Measurements from ENCODE around the gene CDR2L. TPM values are rescaled to one million over a fixed set of nuclear protein-coding genes. Genes with fewer than 3 reads are reported as not detected.
"Not testable (repeated sequence)": the region's sequence is repeated elsewhere in the genome, so short reads cannot be mapped to it uniquely, and the experiment has no call there.

CDR2L gene
- total RNA-seq, 1 donor from 2014 or later, result 3.6 TPM

DNA sequence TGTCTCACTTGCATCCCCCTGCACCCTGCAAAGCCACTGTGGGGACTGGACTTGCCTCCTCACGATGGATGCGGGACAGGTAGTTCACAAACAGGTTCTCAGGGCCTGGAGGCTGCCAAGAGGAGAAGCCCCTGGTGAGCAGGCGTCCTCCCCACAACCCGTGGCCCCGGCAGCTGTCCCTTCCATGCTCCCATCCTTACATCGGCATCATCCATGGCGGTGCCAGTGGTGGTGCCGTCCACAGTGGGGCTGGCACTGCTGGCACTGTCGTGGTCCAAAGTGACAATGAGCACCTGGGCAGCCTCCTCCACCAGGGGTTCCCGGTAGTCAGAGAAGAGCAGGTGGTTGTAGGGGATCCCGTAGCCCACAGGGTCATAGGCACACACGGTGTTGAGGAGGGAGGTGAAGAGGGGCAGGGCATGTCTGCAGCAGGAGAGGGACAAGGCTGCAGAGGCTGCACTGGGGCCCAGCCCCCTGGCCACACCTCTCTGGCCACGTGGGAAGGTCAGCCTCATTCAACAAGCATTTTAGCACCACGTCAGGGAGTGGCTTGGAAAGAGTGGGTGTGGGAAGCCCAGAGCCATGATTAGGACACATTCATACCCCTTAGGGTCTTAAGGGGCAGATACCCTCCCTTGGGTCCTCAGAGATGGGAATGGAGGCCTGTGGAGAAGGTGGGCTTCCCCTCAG is 27.5 kb upstream of the CDR2L start:
- DNase-seq, result no peak

DNA sequence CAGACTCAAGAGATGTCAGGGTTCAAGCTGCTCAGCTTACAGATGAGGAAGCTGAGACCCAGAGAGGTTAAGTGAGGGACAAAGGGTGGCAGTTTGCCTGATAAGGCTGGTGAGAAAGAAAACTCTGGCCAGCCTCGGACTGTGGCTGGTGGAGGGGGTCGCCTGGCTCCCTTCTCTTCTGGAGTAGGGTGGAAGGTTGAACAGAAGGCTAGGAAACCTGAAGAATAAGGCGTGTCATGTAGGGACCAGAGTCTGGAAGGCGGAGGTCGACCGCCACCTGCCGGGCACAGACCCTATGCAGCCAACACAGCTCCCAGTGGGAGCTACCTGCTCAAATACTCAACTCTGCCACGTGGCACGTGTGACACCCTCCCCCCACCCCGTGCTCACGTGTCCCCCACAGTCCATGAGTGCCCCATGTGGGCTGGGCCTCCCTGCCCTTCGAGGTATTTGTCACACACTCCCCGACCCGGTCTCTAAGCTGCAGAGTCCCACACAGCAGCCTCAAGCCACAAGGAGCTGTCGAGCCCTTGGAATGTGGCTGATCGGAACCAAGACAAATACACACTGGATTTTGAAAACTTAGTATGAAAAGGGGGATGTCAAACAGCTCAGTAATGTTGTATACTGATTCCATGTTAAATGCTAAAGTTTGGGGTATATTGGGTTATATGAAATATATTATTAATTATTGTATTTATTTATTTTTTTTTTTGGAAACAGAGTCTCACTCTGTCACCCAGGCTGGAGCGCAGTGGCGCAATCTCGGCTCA is 26.7 kb upstream of the CDR2L start:
- DNase-seq, result no peak

DNA sequence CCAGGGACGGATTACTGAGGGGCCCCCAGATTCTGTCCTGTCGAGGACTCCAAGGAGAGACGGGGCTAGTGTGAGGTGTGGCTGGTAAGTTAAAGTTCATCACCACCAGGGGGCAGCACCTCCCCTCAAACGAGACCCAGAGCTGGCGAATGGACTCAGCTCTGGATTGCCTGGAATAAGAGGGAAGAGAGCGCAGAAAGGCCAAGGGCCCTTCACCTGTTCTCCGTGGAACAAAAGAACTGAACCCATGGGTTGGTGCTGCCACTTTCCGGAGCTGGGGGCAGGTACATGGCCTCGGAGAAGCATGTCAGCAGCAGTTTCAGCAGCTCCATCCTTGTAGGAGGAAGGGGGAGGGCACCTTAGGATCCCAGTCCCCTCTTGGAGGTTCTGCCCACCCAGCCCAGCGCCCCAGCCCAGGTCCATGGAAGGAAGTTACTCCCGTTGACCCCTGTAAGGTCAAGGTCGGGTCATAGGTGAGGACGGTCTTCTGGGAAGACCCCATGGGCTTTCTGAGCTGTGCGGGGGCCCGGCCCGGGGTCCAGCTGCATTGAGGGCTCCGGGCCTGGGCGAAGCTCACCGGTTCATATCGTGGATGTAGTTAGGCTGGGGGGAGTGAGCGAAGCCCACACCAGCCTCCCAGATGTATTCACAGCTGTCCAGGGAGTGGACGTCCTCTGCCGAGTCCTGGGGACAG is 25.6 kb upstream of the CDR2L start:
- peak; percentile 47 for DNase-seq

DNA sequence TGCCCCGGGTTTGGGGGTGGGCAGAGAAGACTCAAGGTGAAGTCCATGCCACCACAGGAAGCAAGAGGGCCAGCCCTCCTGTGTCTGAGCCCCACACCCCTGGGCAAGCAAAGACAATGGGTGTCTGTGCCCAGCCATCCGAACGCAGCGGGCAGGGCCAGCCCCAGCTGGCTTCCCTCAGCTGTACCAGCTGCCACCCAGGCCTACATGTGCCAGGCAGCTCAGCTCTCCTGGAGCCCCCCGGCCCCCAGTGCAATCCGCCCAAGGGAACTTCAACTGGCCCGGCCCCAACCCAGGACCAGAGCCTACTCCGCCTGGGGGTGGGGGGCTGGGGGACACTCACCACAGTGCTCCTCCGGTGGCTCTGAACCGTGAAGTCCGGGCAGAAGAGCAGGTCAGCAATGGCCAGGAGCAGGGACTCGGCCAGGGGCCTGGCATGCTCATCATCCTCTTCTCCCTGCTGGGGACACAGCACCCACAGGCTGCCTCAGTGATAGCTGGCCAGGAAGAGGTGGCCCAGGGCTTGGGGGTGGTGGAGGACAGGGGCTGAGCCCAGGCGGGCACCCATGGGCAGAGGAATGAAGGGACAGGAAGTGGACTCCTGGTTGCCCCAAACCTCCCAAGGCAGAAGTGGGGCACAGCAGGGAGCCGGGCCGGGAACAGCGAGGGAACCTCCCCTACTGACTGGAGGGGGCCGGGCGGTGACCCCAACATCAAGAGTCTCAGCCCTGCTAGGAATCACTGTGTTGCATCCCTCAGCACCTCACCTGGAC is 24.6 kb upstream of the CDR2L start:
- no peak for DNase-seq

DNA sequence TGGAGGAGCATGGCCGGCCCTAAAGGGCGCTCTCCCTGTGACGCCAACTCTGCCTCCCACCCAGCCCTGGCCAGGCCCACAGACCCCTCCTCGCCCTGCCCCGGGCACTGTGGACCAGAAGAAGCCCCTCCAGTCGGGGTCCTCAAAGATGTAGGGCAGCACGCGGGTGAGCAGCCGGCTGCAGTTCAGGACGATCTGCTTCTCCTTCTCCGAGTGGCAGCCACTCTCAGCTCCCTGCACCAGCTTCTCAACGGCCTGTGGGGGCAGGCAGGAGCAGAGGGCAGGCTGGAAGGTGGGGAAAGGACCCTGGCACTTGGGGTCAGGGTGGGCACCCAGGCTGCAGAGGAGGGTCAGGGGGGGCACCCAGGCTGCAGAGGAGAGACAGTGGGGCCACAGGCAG is 23.8 kb upstream of the CDR2L start:
- DNase-seq, result no peak

DNA sequence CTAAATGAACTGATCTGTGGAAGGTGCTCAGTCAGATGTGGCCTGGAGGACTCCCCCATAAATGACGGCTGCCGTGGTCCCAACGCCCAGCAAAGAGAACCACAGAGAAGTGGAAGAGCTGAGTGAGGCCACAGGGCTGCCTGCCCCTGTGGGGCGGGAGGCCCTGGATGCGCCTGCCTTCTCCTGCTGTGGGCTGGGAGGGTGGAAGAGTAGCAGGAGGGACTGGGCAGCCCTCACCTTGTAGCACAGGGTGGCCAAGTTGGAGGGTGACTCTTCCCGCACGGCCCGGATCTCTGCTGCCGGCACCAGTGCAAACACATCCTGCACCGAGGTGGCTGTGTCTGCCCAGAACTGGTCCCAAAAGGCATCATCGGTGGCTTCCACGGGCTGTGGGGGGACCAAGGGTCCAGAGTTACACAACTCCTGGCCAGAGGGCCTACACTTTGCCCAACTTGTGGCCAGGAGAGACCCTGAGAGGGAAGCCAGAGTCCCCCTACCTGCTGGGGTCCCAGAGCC is 23.1 kb upstream of the CDR2L start:
- no peak for DNase-seq

DNA sequence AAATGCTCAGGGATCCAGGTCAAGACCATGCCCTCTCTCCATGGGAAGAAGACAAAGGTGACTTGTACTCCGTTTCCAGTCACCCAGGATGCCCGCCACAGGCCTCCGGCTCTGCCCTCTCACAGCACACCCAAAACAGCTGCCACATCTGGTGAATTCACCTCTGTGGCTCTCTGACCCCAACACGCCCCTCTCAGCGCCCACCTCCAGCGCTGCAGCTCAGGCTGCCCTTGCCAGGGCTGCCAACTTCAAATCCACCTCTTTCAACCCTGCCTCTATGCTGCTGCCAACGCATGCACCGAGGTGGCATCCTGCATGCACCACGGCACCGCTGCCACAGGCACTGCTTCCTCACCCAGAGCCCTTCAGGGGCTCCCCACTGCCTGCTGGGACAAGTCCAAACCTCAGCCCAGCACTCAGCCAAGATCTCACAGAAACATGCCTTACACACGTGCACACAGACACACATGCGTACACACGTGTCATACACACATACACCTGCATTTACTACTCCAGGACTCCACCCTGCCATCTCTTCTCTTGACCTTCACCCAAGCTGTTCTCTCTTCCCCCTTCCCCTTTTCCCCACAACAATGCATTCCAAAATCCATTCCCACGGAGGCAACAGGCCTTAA is 22.3 kb upstream of the CDR2L start:
- DNase-seq, result no peak

DNA sequence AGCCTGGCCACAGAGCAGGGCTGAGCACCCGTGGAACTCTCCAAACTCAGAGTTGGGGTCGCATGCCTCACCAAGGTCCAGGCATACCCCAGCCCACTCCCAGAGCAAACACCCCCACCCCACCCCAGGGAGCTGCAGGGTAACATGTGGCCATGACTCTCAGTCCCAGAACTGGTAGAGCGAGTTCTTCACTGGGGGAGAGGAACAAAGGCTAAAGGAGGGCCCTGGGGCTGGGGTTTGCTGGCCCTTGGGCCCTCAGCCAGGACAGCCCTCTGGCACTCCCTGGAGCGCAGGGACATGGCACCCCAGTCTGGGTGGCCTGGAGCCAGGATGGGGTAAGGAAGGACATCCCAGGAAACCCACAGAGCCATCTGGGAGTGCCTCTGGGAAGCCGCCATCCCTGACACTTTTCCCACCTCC is 19.1 kb upstream of the CDR2L start:
- DNase-seq, result no peak

DNA sequence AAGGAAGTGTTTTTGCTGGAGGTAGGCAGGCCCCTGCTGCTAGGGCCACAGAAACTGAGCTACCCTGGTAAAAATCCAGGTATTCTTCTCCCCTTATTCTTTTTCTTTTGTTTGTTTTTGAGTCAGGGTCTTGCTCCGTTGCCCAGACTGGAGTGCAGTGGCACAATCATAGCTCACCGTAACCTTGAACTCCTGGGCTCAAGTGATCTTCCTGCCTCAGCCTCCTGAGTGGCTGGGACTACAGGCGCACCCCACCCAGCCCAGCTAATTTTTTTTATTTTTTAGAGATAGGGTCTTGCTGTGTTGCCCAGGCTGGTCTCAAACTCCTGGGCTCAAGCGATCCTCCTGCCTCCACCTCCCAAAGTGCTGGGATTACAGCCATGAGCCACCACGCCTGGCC is 17.9 kb upstream of the CDR2L start:
- DNase-seq, result not testable (repeated sequence)

DNA sequence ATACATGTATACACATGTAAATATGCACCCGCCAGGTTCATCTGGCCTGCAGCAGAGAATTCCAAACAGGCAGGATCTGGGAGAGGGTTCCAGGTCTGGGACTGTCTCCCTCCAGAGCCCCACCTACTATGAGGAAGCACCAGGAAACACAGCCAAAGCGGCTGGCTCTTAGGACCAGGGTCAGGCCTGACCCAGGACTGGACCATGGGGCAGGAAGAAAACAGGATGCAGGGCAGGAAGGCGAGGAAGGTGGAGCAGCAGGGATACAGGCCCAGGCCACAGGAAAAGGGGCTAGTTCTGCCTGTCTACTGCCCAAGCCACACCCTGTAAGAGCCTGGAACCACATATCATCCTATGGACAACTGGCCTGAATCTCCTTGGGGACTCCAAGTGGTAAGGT is 17.0 kb upstream of the CDR2L start:
- DNase-seq, result no peak

DNA sequence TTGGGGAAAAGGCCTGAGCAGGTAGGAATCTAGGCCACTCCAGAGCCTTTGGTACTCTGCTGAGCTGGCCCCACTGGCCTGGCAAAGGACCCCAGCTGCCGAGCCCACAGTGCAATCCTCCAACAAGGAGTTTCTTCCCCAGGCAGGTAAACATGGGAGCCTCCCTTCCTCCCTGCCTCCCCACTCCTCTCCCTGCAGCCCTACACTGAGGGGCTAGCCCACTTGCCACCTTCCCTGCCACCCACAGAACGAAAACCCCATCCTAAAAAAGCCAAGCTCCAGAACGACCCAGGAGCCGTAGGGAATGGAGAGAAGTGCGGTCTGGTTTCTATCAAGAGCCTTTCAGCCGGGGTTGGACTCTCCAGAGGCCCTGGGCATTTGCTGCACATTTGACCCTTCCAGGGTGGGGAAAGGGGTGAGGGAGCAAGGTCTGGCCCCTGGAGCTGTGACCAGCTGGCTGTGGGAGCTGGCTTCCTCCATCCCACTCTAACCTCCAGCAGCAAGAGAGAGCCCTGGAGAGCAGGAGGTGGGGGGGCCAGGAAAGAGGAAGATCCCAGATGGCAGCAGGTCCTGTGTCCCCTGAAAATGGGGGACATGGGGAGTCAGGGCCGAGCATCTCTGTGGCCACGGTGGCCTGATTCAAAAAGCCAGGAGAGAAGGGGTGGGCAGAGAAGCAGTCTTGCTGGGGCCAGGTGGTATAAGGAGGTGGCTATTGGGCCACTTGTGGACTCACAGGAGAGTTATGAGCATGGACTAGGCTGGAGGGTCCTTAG is 16.2 kb upstream of the CDR2L start:
- DNase-seq, result no peak

DNA sequence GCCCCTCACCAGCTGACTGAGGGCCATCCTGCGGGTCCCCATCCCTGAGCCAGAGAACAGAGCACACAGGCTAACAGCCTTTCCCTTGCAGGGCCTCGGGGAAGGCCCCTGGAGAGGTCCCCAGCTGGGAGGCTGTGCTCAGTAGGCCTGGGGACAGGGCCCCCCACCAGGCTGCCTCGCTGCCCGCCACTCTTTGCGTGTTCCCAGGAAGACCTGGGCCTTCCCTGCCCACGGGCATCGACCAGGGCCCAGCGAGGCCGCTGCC is 15.7 kb upstream of the CDR2L start:
- no peak for DNase-seq

DNA sequence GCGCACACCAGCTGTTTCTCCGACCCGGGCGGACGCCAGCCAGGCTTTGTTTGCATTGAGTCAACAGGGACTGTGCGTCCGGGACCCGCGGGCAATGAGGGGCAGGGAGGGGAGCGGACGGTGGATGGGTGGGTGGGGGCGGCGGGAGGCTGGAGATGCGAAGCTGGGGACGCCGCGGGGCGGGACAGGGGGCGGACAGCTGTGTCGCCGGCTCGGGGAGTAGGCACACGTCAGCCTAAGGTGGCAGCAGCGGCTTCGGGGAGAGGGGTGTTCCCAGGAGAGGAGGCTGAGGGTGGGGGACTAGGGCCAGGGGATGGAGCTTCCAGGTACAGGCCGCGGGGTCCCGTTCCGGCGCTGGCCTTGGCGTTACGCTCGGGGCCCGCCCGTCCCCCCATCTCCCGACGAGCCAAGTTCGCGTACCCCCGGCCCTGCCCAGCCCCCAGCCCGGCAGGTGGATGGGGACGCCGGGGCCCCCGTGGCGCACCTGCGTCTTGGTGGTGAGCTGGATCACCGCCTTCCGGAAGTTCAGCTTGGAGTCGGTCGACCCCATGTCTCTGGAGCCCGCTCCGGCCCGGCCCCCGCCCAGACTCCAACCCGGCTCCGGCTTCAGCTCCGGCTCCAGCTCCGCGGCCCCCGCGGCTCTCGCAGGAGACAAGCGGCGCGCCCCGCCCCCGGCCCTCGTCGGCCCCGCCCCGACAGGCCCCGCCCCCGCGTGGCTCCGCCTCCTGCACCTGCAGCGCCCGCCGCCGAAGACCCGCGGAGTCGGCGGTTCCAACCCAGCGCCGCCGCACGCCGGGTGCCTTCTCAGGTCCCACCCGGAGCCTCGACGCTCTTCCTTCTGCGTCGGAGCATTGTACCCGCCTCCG is 15.1 kb upstream of the CDR2L start, which contains the start of gene HID1:
Gene HID1 (minus strand): TSS at position 653 of the 866 bp plus-strand sequence. CDS start 103 bp downstream, at position 550.
- DNase-seq, result no peak

DNA sequence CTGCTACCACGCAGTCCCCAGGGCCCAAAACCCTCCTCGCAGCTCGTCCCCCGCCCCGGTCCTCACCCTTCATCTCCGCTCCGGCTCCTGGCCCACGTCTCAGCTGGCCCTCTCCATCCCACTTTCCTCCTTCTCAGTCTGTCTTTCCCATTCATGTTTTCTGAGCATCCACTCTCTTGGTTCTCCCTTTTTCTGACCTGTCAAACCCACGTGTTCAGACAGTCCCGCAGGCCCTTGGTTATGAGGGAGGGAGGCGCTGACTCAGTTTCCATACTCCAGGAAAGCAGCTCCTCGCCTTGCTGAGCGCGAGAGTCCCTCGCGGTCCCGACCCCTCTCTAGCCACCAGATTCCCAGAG is 14.5 kb upstream of the CDR2L start:
- DNase-seq, result no peak

DNA sequence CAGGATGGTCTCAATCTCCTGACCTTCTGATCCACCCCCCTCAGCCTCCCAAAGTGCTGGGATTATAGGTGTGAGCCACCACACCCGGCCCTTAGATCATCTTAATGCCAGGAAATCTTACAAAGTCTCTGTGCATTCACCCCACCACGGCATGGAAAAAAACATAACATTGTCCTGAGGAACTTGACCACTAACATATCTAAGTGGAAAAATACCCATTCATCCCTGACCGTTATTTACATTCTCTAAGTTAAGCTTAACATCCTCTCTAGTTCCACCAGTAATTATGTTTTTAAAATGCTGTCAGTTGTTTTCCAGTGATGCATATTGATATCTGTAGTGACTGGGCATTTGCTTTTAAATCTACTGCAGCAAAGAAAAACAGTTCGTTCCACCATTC is 11.5 kb upstream of the CDR2L start:
- no peak for DNase-seq

DNA sequence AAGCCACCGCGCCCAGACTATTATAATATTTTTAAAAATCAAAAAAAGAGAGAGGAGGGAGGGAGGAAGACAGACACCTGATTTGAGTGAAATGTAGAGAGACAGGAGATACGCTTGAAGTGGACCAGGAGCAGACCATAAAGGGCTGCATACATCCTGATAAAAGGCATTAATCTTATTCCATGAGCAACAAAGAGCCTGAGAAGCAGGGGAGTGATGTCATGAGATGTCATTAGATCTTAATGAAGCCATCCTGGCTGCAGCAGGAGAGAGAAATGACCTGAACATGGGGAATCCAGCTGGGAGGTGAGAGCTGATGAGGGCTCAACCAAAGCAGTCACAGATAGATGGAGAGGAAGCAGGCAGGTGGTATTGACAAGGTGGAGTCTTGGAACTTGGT is 9.6 kb upstream of the CDR2L start:
- DNase-seq, result no peak

DNA sequence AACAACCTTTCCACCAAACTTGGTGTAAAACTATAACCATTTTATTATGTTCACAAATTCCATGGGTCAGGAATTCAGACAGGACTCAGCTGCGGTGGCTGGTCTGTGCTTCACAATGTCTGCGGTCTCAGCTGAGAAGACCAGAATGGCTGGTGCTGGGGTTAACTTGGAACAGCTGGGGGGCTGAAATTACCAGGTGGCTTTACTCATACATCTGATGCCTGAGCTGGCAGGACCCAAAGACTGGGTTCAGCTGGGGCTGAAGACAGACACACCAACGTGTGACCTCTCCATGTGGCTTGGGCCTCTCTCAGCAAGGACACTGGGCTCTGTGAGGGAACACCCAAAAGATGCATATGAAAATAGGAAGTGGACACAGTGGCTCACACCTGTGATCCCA is 9.2 kb upstream of the CDR2L start:
- DNase-seq, result no peak

DNA sequence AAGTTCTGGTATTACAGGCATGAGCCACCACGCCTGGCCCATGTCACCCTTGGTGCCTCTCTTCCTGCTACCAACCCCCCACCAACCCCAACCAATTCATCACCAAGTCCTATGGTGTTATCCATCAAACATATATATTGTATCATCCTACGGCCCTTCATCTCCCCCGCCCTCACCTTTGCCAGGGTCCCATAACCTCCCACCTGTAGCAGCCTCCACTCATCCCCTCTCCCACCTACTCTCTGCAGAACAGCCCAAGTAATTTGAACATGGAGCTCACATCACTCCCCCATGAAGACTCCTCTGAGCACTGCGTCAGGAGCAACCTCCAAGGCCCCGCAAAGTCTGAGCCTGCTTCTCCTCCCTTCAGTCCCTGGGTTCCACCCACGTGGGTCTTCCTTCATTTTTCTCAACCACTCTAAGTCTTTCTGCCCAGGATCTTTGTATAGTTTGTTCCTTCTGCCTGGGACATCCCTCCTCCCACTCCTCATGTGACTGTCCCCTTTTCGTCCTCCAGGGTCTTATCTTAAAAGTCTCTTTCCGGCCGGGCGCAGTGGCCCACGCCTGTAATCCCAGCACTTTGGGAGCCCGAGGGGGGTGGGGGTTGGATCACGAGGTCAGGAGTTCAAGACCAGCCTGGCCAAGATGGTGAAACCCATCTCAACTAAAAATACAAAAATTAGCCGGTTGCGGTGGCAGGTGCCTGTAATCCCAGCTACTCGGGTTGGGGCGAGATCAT is 7.9 kb upstream of the CDR2L start:
- DNase-seq, result no peak

DNA sequence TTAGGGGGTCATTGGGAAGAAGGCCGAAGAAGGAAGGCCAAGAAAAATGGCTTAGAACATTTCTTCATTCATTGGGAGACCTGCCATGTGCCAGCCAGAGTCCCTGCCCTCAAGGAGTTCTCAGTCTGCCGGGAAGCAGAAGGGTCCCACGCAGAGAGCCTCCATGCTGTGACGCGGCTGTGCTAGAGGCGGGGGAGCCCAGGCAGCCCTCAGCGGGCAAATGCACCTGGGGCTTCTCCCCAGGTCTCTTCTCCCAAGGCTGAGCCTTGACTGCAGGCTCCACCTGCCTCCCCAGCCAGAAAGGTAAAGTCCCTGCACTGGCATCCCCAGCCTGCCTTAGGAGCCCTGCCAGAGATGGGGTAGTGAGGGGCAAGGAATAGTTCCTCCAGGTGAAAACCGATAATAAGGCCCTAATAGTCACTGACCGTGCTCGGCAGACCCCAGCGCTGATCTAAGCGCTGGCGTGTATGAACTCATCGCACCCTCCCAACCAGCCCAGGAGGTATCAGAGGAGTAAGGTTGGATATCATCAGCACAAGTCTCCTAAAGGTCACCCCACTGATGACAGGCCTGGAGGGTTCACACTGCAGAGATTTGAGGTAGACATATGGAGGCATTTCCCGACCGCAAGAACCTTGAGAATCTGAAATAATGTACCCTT is 6.0 kb upstream of the CDR2L start:
- DNase-seq, result no peak
